SH-SY5Y (cell line): Measurements from ENCODE around the gene MLXIP.

Experiments used
- GATA2 ChIP-seq: IDR thresholded peaks from 2 replicates; pipeline ENCODE4 v1.6.1; 2011; ENCODE audit warnings: mild to moderate bottlenecking, low read depth, low read length
- GATA3 ChIP-seq: IDR thresholded peaks from 2 replicates; pipeline ENCODE4 v1.6.1; 2011; ENCODE audit warnings: low read depth, mild to moderate bottlenecking, low read length, moderate library complexity

The MLXIP gene

DNA sequence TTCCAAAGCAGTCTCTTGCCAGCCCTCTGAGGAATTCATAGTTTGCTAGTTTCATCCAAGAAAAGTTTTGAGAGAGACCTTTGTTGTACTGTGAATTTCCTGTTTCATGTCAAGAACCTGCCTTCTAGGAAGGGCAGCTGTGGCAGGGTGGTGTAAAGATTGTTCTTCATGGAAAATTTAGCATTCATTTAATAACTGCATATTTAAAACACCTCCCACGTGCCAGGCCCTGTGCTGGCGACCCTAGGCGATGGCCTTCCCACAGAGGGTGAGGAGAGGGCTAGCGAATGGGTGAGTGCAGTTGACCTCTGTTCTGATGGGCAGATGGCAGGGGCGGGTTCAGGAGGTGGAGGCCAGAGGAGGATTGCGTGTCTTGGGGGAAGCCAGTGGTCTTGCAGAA lies 43.2 kb downstream of the MLXIP start:
- TF ChIP-seq GATA2, result no peak
- TF ChIP-seq GATA3, result no peak

DNA sequence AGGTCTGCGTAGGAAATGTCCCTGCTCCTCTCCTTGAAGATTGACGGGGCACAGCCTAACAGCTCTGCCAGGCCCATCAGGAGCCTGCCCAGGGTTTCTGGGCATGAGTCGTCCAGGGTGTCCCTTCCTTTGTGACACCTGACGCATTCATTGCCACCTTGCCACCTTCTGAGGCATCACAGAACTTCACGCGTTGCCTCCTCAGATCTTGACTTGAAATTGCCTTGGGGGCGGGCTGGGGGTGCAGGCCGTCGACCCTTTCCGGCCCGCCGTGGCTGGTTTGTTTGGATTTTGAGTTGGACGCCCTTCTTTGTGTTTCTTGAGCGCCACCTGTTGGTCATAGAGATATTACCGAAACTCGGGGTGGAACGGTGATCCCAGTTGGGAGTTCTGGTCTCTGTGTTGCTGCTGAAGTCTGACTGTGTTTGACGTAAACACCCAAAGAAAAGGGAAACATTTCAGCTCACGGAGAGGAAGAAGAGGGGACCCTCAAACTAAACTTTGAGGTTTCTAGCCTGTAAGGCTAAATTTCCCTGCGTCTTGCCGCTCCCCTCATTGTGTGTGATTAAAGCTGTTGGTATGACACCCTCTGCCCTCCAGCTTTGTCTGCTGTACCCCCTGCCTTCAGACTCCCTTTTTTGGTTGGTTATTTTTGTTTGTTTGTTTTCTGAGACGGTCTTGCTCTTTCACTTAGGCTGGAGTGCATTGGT lies 44.6 kb downstream of the MLXIP start:
- TF ChIP-seq GATA2, result no peak

DNA sequence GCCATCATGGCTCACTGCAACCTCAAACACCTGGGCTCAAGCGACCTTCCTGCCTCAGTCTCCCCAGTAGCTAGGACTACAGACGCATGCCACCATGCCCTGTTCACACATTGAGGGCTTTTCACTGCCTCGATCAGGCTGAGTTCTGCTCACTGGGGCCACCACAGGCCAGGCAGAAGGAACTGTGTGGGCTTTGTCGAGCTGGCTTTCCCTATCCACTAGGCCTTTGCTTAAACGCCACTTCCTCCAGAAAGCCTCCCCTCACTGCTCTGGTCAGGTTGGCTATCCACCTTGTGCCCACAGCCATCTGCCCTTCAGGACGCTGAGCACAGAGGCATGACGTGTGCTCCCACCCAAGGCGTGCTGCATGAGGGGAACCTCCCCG lies 45.2 kb downstream of the MLXIP start:
- TF ChIP-seq GATA3 (no peak), GATA2 (no peak)

DNA sequence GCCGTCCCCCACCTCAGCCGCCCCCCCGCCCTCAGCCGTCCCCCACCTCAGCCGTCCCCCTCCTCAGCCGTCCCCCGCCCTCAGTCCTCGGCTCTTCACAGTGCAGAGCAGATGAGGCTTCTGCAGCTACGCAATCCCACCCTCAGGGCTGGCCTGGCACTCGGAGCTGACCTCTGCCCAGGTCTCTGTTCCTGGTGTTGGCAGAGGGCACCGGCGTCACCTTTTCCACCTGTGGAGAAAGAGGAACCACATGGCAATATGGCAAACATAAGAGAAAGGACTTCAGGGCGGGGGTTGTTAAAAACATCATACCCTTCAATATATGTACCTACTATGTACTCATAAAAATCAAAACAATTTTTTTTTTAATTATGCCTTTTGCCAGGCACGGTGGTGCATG lies 45.8 kb downstream of the MLXIP start:
- no peak for TF ChIP-seq GATA2
- TF ChIP-seq GATA3, result no peak

DNA sequence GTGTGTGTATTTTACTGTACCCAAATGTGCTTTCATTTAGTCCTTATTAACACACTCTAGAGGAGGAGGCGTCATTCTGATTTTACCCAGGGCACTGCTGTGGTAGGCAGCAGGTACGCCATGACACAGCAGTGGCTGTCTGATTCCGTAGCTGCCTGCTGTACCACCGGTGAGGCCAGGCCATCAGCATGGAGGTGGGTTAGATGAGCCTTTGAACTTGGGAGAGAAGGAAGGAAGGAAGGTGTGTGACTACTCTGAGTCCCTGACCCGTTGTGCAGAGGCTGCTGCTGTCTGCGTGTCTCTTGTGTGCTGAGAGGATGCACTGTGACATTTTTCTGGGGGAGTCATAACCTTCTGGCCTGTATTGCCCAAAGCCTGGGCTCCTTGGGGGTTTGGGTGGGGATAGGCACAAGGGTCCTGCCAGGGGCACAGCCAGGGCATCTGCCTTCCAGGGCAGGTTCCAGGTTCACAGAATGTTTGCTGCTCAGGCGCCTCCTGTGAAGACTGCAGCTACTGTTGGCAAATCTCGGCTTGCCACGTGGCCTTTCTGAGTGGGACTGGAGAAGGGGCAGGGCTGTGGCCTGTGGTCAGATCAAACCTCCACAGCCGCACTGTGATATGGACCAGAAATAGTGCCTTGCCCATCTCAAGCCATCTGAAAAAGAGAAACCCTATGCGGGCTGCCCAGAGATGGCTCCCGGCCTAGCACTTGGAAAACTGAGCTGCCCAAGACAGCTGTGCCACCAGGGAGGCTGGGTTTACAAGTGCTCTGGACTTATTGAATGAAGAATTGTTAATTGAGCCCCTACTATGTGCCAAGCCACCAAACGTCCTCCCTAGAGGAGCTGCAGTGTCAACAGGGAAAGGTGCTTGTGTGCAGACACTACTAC lies 47.1 kb downstream of the MLXIP start:
- TF ChIP-seq GATA2, result no peak
- no peak for TF ChIP-seq GATA3

DNA sequence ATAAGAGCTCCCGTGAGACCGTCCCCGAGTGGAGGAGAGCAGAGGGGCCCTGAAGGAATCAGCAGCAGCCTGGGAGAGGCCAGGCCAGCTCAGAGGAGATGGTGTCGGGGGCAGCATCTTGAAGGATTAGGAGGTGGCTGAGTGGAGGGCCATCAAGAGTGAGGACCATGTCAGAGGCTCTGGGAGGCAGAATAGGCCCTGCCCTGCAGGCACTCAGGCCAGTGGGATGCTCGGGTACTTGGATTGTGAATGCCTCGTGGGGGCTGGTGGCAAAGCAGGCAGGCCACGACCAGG lies 47.7 kb downstream of the MLXIP start:
- no peak for TF ChIP-seq GATA2
- no peak for TF ChIP-seq GATA3

DNA sequence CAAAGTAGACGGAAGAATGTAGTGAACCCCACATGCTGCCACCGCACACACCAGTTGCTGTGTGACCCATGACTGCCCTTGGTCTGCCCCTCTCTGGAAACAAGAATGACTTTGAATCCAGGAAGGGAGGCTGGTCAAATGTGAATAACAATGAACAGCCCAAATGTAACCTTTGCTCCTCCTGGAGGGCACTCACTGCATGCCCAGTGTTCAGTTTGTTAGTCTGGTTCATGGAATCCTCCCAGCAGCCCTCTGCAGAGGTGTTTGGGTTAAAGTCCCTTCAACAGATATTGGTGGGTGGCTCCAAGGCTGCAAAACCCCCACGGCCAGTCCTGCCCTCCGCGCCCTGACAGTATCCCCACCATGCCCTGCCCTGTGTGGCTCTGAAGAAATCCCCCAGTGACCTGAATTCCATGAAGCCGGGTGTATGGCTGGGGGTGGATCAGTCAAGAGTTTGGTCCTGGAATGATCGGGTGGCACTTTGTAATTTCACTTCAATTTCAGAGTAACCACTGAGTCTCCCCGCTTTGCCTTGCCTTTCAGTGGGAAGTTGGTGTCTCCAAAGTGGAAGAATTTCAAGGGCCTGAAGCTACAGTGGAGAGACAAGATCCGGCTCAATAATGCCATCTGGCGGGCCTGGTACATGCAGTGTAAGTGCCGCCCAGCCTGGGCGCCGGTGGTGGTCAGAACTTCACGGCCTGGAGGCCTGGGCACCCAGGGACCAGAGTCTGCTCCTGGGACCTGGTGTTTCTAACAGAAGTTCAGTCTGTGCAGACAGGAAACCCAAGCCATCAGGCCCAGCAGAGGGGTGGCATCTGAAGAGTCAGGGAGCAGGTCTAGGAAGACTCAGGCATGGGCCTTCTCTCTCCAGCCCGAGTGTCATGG lies 48.4 kb downstream of the MLXIP start:
- TF ChIP-seq GATA2 (no peak), GATA3 (no peak)

DNA sequence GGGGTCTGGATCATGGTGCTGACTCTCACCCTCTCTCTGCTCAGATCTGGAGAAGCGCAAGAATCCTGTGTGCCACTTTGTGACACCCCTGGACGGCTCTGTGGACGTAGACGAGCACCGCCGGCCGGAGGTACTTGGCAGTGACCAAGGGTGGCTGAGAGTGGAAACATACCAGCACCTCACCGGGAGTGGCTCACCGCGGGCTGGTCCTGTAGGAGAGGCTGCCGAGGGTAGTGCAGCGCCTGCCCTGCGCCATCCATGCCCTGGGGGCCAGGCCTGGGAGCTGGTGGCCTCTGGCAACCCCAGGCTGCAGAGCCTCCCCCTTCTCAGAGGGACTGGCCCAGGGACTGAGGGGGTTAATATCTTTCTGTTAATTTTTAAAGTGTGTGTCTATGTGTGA lies 49.3 kb downstream of the MLXIP start:
- TF ChIP-seq GATA2 (no peak), GATA3 (no peak)

DNA sequence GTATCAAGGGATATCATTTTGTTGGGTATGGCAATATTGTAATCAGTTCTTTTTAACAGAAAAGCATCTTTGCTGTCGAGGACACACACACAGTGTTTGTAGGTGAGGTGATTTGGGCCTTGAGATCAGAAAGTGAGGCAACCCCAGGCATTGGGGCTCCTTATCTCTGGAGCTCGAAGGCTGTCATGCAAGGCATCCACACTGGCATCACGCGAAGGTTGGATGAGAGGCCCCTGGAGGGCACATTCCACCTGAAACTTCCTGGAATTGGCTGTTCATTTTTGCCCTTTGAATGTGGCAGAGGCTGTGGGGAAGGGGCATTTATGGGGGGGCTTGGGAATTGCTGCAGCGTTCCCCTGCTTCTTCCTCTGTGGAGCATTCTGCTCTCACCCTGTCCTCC lies 49.9 kb downstream of the MLXIP start:
- no peak for TF ChIP-seq GATA2
- TF ChIP-seq GATA3, result no peak

DNA sequence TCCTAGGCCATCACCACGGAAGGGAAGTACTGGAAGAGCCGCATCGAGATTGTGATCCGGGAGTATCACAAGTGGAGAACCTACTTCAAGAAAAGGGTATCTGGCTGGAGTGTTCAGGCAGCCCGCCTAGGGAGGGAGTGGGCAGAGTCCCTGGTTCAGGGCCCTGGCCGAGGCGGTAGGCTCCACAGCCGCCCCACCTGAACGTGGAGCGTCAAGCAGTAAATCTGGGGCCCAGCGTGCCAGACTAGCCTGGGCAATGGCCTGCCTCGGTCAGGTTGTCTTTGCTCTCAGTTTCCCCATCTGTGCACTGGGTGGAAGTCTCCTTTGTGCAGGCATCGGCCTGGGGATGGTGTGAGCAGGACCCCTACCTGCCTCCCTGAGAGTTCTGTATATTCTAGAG lies 50.6 kb downstream of the MLXIP start:
- TF ChIP-seq GATA2, result no peak
- no peak for TF ChIP-seq GATA3

DNA sequence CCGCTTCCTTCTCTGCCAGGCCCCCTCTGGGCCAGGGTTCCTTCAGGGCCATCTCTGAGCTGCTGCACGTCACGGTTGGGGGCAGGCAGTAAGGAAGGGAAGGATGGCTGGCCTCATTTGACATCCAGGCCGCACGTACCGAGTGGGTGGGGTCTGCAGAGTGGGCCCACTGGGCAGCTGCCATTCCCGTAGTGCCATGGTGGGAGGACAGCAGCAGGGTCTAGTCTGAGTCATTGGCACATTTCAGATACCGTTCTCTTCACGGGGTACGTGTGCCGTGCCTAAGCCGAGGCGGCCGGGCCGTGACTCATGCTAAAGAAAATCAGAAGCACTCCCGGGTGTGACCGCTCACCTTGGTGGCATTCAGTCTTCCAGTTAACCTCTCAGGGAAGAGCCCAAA lies 51.6 kb downstream of the MLXIP start:
- no peak for TF ChIP-seq GATA2
- no peak for TF ChIP-seq GATA3

DNA sequence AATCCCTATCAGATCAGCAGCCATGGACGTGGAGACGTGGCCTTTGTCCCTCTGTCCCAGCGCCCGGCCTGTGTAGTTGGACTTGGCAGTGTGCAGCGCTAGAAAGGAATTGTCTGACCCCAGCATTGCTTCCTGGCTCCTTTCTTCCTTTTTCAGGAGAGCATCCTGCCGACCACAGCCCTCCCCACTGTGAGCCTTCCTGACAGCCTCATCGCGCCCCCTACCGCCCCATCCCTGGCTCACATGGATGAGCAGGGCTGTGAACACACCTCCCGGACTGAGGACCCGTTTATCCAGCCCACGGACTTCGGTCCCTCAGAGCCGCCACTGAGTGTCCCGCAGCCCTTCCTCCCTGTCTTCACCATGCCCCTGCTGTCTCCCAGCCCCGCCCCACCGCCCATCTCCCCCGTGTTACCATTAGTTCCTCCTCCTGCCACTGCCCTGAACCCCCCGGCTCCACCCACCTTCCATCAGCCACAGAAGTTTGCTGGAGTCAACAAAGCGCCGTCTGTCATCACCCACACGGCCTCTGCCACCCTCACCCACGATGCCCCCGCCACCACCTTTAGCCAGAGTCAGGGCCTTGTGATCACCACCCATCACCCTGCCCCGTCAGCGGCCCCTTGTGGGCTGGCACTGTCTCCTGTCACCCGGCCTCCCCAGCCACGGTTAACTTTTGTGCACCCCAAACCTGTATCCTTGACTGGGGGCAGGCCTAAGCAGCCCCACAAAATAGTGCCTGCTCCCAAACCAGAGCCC lies 54.8 kb downstream of the MLXIP start:
- TF ChIP-seq GATA3 (no peak), GATA2 (no peak)

DNA sequence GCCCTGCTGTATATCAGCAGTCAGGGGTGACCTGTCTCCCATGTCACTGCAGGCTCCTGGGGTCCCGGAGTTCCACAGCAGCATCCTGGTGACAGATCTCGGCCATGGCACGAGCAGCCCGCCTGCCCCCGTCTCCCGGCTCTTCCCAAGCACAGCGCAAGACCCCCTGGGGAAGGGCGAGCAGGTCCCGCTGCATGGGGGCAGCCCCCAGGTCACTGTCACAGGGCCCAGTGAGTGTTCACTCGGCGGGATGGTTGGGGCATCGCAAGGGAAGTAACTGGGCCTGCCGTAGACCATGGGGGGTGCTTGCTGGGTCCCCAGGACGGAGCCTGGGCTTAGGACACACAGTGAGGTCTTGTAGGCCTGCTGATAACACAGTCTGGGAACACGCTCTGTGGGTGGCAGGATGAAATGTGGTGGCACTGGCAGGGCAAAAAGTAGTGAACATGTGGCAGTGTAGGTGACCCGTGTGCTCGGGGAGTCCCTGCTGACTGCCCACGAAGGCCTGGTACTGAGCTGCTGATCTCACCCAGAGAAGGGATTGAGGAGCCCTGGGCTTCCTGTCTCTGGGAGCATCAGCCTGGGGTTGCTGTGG lies 57.0 kb downstream of the MLXIP start:
- TF ChIP-seq GATA2 (no peak), GATA3 (no peak)
